ENCODE results near the gene NOC3L. TPM values are rescaled to one million over a fixed set of nuclear protein-coding genes. Genes with fewer than 3 reads are reported as not detected.
A peak's percentile ranks its signal among the peaks of the same experiment; 100 is the strongest.

The NOC3L gene
- total and polyA plus RNA-seq, 2 donors (not counting 3 experiments of a cell fraction or from before 2014, with no cell fraction given) = 4.3 to 20.5 TPM

DNA sequence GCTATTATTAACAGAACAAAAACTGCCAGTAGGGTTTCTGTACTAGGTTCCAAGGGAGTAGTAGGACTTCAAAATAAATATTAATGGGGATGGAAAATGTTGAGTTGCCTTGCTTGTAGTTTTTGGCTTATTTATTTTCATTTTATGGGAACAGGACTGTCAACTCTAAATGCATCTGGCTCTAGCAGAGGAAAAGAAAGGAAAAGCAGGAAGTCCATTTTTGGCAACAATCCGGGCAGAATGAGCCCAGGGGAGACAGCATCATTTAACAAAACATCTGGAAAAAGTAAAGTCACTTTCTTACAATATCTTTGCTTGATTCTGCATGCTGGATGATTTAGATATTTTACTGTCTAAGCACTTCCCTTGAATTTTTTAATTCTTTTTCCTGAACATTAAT lies 69.4 kb downstream of the NOC3L start:
- CTCF ChIA-PET = no interaction called here
- BruUV-seq (replicated peaks) = no TSS peak

More for the DNA sequence above, 69.4 kb downstream of the NOC3L start:
- Histone ChIP-seq H3K4me3 (replicated peaks in 1 of 3; ENCODE audit: insufficient read depth in 1 of 3, low read depth in 1 of 3, low read length in 3 of 3) (no peak overlapping the region), H3K4me2 (ENCODE audit: insufficient read depth, low read length) (no peak overlapping the region), H3K9me1 (replicated peaks; ENCODE audit: control insufficient read depth, extremely low read depth, insufficient read depth, low read length) (no peaks in the 10 kb centered on the region), H3K4me1 (ENCODE audit: control insufficient read depth, extremely low read depth, insufficient read depth, low read length) (no peaks in the 10 kb centered on the region), H3K9me3 (replicated peaks; ENCODE audit: control insufficient read depth, insufficient read depth, low read length) (no peaks in the 10 kb centered on the region), H3K27me3 (ENCODE audit: control insufficient read depth in 2 of 2, insufficient read depth in 2 of 2, low read length in 2 of 2) (no peaks in the 10 kb centered on the region), H4K20me1 (replicated peaks; ENCODE audit: control insufficient read depth, extremely low read depth, insufficient read depth, low read length) (no peaks in the 10 kb centered on the region), H2AFZ (ENCODE audit: low read depth, low read length) (no peak overlapping the region), H3K79me2 (ENCODE audit: control insufficient read depth, insufficient read depth, low read length) (no peaks in the 10 kb centered on the region), H3K9ac (replicated peaks; ENCODE audit: extremely low read depth, insufficient read depth, low read length) (no peak overlapping the region), H3K27ac (ENCODE audit: insufficient read depth, low read depth, low read length) (no peak overlapping the region), H3K36me3 (ENCODE audit: control insufficient read depth in 2 of 2, extremely low read depth in 1 of 2, insufficient read depth in 2 of 2, low read length in 2 of 2) (no peaks in the 10 kb centered on the region)
- POLR2A ChIA-PET = no interaction called here
- peak; percentile 44 for DNase-seq (ENCODE audit: low read depth, low spot score)
- FAIRE-seq = no peak
- intact Hi-C loops (cut with micrococcal nuclease) (loop anchor here (2.0 kb wide), 1 partner anchor 13 kb away; no protein-coding TSS in a partner anchor), dilution Hi-C loops (cut with MboI; ENCODE audit: extremely low pct_ligation_motif_present, low sequenced_read_pairs) (no loop called here)
- TF ChIP-seq CTCF (IDR thresholded peaks at IDR 0.05; ENCODE audit: extremely low read depth in 1 of 2, insufficient read depth in 1 of 2, low read depth in 1 of 2, low read length in 2 of 2) (no peak), JUN (IDR thresholded peaks at IDR 0.05; ENCODE audit: borderline replicate concordance, insufficient read depth, insufficient read length, low read depth) (no peak), MAX (IDR thresholded peaks at IDR 0.05; ENCODE audit: insufficient read depth, insufficient read length) (no peak), FOS (IDR thresholded peaks at IDR 0.05; ENCODE audit: borderline replicate concordance, insufficient read depth, low read length) (no peak), POLR2A (IDR thresholded peaks at IDR 0.05; ENCODE audit: low read depth, low read length) (no peak), POLR2AphosphoS5 (IDR thresholded peaks at IDR 0.05; ENCODE audit: insufficient read depth, low read depth, low read length) (no peak), GATA2 (IDR thresholded peaks at IDR 0.05; ENCODE audit: insufficient read depth, insufficient read length, low read depth, low read length) (no peak), EZH2 (IDR thresholded peaks at IDR 0.05; ENCODE audit: borderline replicate concordance, low read depth, low read length, severe bottlenecking) (no peak), MYC (IDR thresholded peaks at IDR 0.05; ENCODE audit: low read depth, low read length) (no peak)

Measured in endothelial cell of umbilical vein (primary cell).